ENCODE measurements around the gene MCUB.

- TF ChIP-seq CTCF (IDR thresholded peaks at IDR 0.05; ENCODE audit: insufficient read depth, low read length, poor library complexity, severe bottlenecking) (no peak), EZH2phosphoT487 (conservative IDR thresholded peaks at IDR 0.05; ENCODE audit: low read length) (no peak)
Measured at GRCh38 chr4:109559625-109559982, 442 bp upstream of the MCUB start.

All from SU-DHL-6 (cell line).